NCI-H2227 (cell line): ENCODE results near the gene AKT1.
A peak's percentile ranks its signal among the peaks of the same experiment; 100 is the strongest.

Experiments
- DNase-seq: peaks from one replicate; lab custom pipeline; 2025; ENCODE audit not compliant: unreplicated experiment; lab: John Stamatoyannopoulos, UW

The AKT1 gene

GRCh38 chr14:104774453-104775072 is 21.0 kb downstream of the AKT1 start:
- no peak for DNase-seq

- DNase-seq = no peak
Observed at GRCh38 chr14:104773505-104774452, 21.8 kb downstream of the AKT1 start.

- DNase-seq = no peak
Observed at GRCh38 chr14:104772707-104773504, 22.6 kb downstream of the AKT1 start.

GRCh38 chr14:104771918-104772706 is 23.4 kb downstream of the AKT1 start:
- DNase-seq = no peak

GRCh38 chr14:104771374-104771773 is 24.2 kb downstream of the AKT1 start:
- no peak for DNase-seq

DNA sequence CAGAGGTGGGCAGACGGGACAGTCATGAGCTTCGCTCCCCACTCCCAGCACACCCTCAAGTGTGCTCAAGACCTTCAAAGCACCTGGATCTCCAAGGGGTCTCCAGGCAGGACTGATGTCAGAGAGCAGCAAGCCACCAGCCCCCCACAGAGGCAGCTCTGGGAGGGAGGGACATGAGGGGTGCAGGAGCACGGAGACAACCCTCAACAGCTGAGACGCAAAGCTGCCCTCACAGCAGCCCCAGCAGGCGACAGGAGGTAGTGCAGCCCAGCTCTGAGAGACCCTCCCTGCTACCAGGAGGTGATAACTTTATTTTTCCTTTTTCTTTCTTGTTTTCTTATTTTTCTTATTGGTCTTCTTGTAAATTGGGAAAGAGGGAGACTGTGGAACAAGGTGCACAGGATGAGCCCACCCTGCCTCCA is 24.7 kb downstream of the AKT1 start:
- no peak for DNase-seq

DNA sequence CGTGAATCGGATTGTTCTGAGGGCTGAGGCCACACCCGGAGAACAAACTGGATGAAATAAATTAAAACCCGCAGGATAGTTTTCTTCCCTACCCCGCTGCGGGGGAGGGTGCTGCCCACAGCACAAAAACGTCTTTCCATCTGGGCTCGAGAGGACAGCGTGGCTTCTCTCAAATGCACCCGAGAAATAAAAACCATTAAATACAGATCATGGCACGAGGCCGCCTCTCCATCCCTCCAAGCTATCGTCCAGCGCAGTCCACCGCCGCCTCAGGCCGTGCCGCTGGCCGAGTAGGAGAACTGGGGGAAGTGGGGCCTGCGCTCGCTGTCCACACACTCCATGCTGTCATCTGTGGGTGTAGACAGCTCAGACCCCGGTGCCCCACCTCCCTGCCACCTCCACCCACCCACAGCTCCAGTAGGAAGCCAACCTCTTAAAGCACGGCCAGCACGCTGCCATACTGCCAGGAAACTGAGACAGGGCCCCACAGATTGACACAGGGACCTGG is 25.4 kb downstream of the AKT1 start:
- DNase-seq = no peak

- no peak for DNase-seq
Observed at GRCh38 chr14:104769324-104770071, 26.1 kb downstream of the AKT1 start.

GRCh38 chr14:104768437-104769323 is 26.9 kb downstream of the AKT1 start:
- peak; percentile 89 for DNase-seq

GRCh38 chr14:104767634-104767918 is 28.0 kb downstream of the AKT1 start:
- DNase-seq = no peak

DNA sequence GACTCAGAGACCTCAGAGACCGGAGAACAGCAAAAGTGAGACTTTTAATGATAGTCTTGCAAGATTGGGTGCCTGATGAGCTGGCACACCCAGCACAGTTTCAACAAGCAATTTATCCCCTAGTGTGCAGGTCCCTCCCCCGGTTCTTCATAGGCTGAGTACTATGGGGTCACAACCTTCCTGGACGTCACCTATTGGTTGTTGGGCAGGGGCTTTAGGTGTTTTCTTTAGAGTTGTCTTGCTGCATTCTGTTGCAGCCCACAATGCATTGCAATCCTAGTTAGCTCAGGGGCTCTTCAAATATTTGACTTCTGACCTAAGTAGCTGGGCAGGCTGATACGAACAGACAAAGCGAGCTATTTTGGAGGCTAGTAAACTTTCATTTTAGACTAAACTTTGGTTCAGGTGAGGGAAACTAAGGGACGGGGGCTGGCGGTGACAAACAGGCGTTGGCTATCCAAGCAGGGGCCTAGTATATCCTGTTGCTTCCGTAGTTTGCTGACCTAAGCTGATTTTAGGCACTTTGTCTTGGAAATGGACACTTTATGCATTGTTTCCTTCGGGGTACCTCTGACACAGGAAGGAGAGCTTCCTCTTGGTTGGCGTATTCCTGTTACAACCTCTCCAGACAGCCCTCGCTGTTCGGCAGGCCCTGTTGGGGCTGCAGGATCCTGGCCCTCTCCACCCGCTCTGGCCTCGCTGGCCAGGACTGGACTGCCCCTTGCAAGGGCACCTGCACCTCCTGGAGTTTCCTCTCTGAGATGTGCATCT is 28.5 kb downstream of the AKT1 start:
- DNase-seq = no peak

DNA sequence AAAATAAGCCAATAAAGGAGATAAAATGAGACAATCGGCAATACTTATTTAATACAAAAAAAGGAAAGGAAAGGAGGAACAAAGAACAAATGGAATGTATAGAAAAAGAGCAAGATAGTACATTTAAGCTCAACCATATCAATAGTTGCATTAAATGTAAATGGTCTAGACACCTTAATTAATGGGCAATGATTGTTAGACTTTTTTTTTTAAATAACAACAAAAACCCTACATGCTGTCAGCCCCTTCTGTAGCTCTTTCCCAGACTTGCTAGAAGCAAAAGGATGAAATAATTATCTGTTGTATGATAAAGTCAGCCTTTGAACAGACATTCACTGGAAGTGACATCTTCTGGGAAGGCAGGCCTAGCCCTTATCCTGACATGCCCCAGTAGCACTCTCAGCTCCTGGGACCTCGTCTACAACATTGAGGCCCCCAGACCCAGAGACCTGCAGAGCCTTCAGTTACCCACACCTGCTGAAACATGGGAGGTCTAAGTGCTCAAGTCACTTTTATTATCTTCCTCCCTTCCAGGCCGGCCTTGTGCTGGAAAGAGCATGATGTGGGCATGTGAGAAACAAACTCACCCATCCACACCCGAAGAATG is 29.2 kb downstream of the AKT1 start:
- no peak for DNase-seq

GRCh38 chr14:104765517-104765916 is 30.0 kb downstream of the AKT1 start:
- no peak for DNase-seq

- DNase-seq = no peak
Observed at GRCh38 chr14:104758981-104759969, 36.3 kb downstream of the AKT1 start.

- DNase-seq = no peak
Observed at GRCh38 chr14:104757681-104758392, 37.7 kb downstream of the AKT1 start.

- DNase-seq = no peak
Observed at GRCh38 chr14:104757238-104757585, 38.3 kb downstream of the AKT1 start.
